Anterior cingulate cortex (tissue), 58 donors: ENCODE data around the gene RFX2.
"Not testable (repeated sequence)": the region's sequence is repeated elsewhere in the genome, so short reads cannot be mapped to it uniquely, and the experiment has no call there.

Experiments used
- DNase-seq, 58 donors: peaks; one replicate each; lab custom pipeline; 2025; lab: John Stamatoyannopoulos, UW

RFX2 gene

DNA sequence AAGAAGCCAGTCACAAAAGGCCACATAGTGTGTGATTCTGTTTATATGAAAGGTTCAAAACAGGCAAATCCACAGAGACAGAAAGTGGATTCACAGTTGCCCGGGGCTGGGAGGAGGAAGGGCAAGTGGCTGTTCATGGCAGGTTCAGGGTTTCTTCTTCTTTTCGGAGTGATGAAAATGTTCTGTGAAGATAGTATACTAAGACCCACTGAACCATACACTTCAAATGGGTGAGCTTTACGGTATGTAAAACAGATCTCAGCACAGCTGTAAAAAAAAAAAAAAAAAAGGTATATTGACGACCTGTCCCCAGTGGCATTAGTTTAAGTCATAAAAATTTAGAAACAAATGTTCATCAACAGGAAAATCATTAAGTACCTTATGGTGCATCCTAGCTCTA is 32.2 kb downstream of the RFX2 start:
- DNase-seq = no peak

DNA sequence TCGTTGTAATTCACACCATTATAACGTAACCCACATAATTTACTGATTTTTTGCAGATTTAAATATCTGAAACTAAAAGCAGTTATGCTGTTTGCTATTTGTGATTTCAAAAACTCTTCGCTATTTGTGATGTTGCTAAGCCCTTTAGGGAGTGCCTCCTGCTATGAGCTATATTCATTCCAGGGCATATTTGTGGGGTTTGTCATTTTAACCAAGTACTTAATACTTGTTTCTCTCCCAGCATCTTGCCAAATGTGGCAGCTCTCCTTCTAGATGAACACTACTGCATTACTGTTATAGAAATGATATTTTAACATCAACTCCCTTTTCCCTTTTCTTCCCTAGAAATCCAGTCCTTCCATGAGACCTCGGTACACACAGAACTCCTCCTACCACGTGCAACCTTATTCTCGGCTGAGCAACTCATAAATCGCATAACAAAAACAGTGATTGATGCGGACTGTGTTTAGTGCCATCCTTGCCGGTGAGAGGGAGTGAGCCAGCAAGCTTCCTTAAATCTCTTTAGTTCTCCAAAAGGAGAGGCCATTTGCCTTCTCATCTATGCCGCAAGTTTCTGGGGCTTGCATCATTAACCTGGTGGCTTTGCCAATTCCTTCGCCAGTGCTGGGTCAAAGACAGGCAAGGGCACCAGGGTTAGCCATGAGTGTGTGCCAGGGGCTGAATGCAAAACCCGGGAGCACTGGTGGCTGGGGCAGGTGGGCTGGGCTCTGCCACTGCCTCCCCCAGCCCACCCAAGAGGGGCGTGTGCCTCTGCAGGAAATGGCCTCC is 33.4 kb downstream of the RFX2 start:
- DNase-seq = no peak

DNA sequence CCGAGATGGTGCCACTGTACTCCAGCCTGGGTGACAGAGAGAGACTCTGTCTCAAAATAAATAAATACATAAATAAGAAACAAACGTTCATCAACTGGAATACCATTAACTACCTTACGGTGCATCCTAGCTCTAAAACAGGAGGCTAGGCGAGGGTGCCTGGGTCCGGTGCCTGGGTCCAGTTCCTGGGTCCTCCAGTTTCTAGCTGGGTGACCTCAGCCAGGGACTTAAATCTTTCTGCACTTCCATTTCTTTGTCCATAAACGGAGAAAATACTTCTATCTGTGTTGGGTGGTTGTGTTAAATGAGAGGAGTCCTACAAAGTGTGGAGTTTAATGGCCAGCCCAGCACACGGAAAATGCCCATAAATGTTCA is 34.0 kb downstream of the RFX2 start:
- DNase-seq = no peak

DNA sequence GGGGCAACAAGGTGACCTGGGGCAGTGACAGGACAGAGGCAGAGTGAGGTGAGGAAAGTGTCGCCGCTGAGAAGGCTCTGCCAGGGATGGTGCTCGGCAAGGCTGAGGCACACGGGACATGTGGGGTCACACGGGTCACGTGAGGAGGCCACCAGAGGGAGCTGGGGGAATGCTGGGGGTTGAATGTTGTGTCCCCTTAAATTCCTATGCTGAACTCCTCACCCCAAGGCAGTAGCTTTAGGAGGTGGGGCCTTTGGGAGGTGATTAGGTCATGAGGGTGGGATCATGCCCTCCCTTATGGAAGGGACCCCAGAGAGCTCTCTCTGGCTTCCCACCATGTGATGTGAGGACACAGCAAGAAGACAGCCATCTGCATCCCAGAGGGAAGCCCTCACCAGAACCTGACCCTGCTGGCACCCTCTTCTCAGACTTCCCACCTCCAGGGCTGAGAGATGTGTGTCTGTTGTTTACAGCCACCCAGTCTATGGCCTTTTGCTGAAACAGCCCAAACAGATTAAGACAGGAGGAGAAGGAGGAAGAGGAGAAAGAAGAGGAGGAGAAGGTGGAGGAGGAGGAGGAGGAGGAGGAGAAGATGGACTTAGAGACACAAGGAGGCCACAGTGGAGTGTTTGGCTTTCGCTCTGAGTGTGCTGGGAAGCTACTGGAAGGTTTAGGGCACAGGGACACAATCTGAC is 35.4 kb downstream of the RFX2 start:
- DNase-seq = no peak

DNA sequence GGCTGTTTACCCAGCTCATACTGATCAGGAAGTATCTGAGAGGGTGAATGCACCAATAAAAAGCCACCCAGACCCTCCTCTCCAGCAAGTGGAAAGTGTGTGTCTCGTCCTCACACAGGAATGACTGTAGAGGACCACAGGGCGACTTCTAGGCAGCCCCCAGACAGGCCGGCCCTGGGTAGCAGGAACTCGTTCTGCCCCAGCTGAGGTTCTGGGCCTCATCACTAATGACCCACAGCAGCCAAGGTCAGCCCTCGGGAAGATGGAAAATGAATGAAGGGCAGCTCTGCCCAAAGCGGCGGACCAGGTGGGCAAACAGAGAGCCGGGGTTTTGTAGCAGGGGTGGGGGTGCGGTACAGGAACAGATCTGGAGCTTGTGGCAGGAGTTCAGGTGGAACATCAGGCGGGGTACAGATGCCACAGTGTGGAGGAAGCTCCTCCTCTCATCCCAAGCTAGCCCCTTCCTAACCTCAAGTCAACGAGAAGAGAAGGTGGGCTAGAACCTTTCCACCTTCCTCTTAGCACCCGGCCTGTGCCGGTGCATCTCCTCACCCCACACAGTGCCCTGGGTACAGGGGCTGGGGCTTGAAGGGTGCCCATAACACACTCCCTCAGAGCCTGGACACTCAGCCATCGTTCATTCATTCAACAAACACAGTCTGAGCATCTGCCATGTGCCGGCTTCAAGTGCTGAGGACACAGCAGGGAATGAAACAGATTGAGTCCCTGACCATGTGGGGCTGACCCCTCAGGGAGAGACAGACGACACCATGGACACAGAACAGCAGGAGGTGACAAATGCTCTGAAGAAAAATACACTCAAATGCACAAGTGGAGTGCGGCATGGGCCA is 36.2 kb downstream of the RFX2 start:
- DNase-seq = no peak

DNA sequence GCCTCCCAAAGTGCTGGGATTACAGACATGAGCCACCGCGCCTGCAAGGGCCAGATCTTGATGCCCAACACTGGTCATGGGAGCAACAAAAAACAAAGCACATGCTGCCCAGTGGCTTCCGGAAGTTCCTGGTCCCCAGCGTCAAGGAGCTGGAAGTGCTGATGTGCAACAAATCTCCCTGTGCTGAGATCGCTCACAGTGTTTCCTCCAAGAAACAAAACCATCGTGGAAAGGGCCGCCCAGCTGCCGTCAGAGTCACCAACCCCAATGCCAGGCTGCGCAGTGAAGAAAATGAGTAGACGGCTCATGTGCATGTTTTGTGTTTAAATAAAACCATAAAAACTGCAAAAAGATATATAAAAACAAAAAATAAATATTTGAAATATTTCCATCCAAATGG is 37.1 kb downstream of the RFX2 start:
- DNase-seq = not testable (repeated sequence)

DNA sequence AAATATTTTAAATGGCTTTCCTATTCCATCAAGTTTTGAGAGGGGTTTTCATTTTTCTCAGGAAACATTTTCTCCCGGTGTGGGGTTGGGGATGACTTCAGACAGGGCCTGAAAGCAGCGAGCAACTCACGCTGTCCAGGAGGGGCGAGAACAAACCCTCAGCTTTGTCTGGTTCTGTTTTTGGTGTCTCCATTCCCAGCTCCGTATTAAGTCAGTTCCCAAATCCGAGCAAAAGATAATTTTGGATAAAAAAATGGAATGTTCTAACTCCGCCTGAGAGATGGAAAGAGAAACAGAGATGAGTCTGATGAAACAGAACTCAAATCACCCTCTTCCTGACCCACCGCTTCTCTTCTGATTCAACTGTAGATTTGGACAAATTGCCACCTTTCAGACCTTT is 38.4 kb downstream of the RFX2 start:
- DNase-seq = no peak

DNA sequence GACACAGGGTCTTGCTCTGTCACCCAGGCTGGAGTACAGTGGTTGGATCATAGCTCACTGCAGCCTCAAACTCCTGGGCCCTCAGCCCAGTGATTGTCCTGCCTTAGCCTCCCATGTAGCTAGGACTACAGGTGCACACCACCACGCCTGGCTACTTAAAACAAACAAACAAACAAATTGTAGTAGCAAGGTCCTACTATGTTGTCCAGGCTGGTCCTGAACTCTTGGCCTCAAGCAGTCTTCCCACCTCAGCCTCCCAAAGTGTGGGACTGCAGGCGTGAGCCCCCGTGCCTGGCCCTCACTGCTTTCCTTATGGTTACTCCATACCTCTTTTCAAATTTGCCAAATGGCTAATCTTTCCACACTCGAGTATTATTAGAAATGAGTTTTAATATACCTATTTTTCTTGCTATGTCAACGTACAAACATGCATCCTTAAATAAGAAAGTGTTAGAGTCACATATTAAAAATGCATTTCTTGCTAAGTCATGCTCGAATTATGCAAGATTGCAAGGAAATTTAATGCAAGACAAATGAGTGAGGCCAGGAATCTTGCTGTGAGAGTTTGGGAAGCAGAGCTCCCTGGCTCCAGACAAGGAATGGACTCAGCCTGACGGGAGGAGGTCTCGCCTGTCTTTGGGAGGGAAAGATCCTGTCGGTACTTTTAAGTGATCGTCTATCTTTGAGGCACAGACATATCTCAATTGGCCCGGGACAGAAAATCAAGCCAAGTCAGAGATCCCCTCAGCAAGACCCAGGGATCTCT is 39.4 kb downstream of the RFX2 start:
- DNase-seq = no peak

DNA sequence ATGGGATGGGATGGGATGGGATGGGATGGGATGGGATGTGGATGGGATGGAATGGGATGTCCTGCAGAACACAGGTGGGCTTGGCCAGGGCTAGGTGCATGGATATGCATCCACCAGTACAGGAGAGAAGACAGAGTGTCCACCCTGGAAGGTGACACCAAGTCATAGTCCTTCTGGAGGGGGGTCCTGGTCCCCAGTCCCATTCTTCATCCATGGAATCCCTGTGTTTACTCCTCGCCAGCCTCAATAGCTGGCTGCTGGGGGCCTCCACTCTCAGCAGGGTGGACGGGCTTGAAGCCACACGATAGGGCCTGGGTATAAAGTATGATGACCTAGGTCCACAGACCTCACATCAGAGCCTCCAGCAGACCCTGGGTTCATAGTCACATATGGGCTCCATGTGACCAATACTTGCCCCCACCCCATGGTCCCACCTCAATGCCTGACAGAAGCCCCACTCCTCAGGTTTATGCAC is 40.1 kb downstream of the RFX2 start:
- no peak for DNase-seq

DNA sequence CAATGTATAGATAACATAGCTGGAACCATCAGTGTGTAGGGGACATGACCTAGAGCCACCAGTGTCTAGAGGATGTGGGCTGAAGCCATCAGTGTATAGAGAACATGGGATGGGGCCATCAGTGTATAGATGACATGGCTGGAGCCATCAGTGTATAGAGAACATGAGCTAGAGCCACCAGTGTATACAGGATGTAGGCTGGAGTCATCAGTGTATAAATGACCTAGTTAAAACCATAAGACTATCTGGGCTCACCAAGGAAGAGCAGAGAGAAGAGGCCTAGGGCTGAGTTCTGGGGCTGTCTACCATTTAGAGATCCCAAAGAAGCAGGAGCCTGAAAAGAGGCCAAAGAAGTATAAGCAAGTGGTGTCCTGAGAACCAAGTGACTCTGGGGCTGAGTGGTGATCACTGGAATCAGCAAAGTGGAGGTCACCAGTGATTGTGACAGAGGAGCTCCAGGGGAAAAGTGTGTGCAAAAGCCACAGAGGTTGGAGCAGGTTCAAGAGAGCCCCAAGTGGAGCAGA is 41.0 kb downstream of the RFX2 start:
- DNase-seq = no peak

DNA sequence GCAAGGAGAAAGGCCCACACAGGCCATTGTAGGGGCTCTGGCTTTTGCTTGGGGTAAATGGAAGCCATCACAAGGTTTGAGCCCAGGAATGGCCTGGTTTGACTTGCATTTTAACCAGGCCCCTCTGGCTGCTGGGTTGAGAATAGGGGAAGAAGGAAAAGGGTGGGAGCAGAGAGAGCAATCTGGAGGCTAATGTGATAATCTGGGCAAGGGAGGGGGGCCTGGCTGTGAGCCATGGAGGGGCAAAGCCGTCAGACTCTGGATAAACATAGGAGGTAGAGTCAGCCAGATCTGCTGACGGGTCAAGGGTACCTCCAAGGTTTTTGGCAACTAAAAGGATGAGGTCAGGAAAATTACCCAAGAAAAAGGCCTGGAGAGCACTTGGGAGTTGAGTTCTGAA is 41.6 kb downstream of the RFX2 start:
- no peak for DNase-seq

DNA sequence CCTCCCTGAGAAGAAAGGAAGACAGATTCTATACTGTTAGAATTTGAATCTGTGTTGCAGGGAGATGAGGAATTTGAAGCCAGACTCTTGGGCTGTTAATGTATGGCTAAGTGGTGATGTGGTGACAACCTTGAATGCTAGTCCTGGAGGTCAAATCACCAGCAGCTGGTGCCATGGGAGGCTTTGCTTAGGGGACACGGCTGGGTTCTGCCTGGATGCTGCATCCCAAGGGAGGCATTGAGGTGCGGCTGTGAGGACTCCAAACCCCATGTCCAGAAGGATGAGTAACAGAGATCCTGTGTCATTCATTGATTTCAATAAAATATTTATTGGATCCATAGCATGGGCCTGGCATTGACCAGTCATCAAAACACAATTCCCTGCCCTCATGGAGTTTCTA is 42.3 kb downstream of the RFX2 start:
- DNase-seq = no peak

DNA sequence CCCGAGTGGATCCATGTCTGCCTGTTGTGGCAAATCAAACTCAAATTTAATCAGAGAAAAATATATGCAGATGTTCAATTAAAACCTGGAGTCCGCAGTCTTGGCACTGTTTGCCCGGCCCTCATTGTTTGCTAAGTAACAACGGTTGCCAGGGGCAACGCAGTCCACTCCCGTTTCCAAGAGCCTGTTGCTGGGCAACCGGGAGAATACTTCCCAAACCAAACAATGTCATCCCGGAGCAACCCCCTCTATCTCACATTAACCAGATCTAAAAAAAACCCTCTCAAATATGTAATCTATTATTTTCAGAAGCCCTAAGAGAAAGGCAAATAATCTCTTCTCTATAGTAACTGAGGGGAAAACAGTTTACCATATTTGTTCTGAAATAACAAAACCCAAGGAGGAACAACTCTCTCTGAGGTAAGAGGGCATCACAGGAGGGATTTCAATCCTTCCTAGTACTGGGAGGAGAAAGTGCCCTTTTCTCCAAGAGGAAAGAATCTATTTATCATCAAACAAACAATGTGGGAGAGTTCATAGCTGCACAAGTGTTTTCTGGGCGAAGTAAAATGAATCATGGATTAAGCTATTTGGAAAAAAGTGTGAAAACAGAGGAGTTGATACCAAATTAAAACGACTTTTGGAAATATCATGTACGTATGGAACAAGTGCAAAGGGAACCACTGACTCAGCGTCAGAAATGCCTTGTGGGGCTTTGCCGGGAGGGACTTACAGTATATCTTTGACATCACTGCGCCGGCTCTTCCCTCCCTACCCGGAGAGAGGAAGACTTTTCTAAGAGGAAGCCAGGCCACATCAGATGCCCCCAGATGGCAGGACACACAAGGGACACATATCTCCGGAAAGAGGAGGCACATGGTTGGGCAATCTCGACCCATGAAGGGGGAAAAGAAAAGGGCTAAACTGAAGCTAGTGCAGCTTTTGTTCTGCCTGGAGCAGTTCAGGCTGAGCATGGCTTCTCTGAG is 43.3 kb downstream of the RFX2 start:
- DNase-seq = peak in 53 of 58 donors; percentile 21 to 89 (median 63)

DNA sequence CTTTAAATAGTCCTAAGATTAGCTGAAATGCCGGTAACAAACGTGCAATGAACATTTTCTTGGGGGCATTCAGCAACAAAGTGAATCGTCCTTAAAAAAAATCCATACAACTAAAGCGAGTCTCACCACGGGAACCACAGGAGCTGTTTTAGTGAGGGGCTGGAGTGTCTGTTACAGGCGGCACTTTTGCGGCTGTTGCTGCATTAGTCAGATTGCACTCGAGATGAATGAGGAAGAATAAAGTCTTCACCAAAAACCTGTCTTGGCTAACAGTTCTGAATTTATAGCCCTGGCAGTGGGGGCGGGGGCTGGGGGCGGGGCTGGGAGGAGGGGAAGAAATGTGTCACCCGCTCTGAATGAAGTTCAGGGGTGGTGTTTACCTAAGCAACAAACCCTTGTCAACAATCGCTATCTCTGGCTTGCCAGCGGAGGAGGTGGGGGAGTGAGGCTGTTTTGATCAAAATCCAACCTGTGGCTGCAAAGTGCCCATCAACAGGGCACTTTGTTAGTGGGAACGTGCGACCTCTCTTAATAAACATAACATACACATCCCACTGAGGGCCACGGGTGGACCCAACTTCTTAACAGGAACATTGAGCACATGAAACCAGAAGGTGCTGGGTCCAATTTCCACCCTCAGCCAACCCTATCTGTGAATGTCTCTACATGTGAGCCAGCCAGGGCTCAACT is 44.5 kb downstream of the RFX2 start:
- peak in 3 of 58 donors; percentile 23 to 46 (median 45) for DNase-seq

DNA sequence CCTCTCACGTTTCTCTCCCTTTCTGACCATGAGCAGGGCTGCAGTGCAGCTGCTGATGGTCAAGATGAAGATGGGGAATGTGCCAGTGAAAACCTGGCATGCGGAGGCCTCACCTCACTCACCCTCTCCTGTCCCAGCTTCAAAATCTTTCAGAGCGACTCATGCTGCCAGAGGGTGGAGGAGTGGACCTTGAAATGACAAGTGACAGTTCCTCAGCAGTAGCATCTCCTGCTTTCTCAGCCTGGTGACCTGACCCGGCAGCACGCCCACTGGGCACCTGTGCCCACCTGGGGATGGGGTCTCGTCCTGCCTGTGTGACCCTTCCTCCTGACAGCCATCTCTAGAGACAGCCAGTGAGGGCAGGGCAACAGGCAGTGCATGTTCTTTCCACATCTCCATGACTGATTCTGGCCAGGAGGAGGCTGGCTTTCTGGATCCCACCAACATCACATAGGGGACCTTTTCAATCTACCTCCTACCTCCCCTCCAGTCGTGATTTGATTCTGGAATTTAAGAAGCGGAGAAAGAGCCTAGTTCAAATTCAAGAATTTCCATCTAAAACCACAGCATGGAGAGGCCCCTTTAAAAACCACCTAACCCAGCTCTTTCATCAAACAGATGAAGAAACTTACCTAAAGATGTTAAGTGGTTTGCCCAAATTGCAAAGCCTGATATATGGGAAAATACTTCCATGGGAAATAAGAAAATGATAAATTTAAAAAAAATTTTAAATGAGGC is 45.8 kb downstream of the RFX2 start:
- no peak for DNase-seq

DNA sequence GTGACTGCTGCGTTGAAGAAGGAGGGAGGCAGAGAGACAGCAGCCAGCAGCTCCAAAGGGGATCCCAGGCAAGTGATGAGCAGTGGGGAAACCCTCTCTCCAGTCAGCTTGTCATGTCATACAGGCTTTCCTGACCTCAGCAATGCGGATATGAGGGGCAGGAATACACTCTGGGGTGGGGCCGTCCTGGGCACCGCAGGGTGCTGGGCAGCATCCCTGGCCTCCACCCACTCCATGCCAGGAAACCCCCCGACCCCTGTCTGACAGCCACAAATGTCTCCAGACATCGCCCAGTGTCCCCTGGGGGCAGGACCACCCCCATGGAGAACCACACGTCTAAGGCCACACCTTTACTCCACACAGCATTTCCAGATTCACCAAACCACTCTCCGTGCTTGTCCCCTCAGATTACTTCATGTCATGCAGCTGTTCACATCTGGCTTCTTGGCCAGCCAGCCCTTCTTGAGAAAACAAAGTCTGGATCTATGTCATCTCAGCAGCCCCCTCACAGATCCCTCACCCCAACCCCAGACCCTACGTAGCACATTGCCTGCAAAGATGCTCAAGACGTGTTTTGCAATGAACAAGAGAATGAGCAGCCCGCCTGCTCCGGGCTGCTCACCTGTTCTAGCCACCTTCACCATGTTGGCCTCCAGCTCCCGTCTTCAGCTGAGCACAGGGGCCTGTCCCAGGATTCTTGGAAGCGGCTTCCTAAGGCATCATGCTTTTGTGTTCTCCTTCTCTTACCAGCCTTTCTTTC is 46.5 kb downstream of the RFX2 start:
- no peak for DNase-seq
